HG03159 (cell line): ENCODE results near the gene IWS1.
"Not testable (repeated sequence)": the region's sequence is repeated elsewhere in the genome, so short reads cannot be mapped to it uniquely, and the experiment has no call there.

Source experiments
- ATAC-seq: cut with Tn5 transposase; IDR thresholded peaks from one replicate; pipeline ENCODE4 v1.9.1; 2021; ENCODE audit warnings: mild to moderate bottlenecking, moderate library complexity; ENCODE audit not compliant: unreplicated experiment

IWS1 gene

GRCh38 chr2:127526132-127527000 lies at the start of gene IWS1:
TSS of gene IWS1 (minus strand) at chr2:127526489. CDS start at chr2:127526208, 281 bp downstream.
- ATAC-seq = peak; percentile 91

- ATAC-seq = no peak
Measured at GRCh38 chr2:127575941-127576432, 49.7 kb upstream of the IWS1 start.

GRCh38 chr2:127575185-127575765 lies 49.0 kb upstream of the IWS1 start:
- ATAC-seq = no peak

GRCh38 chr2:127574656-127575055 lies 48.4 kb upstream of the IWS1 start:
- no peak for ATAC-seq

GRCh38 chr2:127573771-127574170 lies 47.5 kb upstream of the IWS1 start:
- ATAC-seq = no peak

- no peak for ATAC-seq
Measured at GRCh38 chr2:127573298-127573697, 47.0 kb upstream of the IWS1 start.

- ATAC-seq = no peak
Measured at GRCh38 chr2:127572841-127573240, 46.6 kb upstream of the IWS1 start.

GRCh38 chr2:127572352-127572751 lies 46.1 kb upstream of the IWS1 start:
- not testable (repeated sequence) for ATAC-seq

- ATAC-seq = no peak
Measured at GRCh38 chr2:127570282-127571250, 44.3 kb upstream of the IWS1 start.

- no peak for ATAC-seq
Measured at GRCh38 chr2:127569666-127570065, 43.4 kb upstream of the IWS1 start.

GRCh38 chr2:127568128-127568527 lies 41.8 kb upstream of the IWS1 start:
- no peak for ATAC-seq

GRCh38 chr2:127567351-127567854 lies 41.1 kb upstream of the IWS1 start:
- no peak for ATAC-seq

- no peak for ATAC-seq
Measured at GRCh38 chr2:127566576-127566975, 40.3 kb upstream of the IWS1 start.

GRCh38 chr2:127566139-127566417 lies 39.8 kb upstream of the IWS1 start:
- ATAC-seq = no peak

GRCh38 chr2:127565261-127566138 lies 39.2 kb upstream of the IWS1 start:
- ATAC-seq = no peak

GRCh38 chr2:127564429-127565260 lies 38.4 kb upstream of the IWS1 start:
- ATAC-seq = no peak

- ATAC-seq = peak; percentile 94
Measured at GRCh38 chr2:127563458-127564428, 37.5 kb upstream of the IWS1 start.

- ATAC-seq = peak; percentile 6
Measured at GRCh38 chr2:127562936-127563335, 36.6 kb upstream of the IWS1 start.
